ENCODE data around the gene RPL10A.

- TF ChIP-seq, protein P1, sequence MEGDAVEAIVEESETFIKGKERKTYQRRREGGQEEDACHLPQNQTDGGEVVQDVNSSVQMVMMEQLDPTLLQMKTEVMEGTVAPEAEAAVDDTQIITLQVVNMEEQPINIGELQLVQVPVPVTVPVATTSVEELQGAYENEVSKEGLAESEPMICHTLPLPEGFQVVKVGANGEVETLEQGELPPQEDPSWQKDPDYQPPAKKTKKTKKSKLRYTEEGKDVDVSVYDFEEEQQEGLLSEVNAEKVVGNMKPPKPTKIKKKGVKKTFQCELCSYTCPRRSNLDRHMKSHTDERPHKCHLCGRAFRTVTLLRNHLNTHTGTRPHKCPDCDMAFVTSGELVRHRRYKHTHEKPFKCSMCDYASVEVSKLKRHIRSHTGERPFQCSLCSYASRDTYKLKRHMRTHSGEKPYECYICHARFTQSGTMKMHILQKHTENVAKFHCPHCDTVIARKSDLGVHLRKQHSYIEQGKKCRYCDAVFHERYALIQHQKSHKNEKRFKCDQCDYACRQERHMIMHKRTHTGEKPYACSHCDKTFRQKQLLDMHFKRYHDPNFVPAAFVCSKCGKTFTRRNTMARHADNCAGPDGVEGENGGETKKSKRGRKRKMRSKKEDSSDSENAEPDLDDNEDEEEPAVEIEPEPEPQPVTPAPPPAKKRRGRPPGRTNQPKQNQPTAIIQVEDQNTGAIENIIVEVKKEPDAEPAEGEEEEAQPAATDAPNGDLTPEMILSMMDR (IDR thresholded peaks at IDR 0.05; ENCODE audit: borderline replicate concordance, extremely low read depth, low read length, poor library complexity, severe bottlenecking), result no peak
- TF ChIP-seq EZH2 (IDR thresholded peaks at IDR 0.05; ENCODE audit: borderline replicate concordance, low read depth, low read length, severe bottlenecking), result no peak
These were observed 26.0 kb downstream of the RPL10A start for GRCh38 chr6:35494161-35494563.
